CD14-positive monocyte (primary cell): ENCODE results near the gene MAPRE3. TPM values are rescaled to one million over a fixed set of nuclear protein-coding genes. Genes with fewer than 3 reads are reported as not detected.

Experiments
- DNase-seq, 3 donors: peaks; one replicate each; pipeline ENCODE4 v3.0.0-alpha.2; 2011 to 2022
- H2AFZ ChIP-seq: 2 replicates; pipeline ENCODE4 v1.6.0; 2012; ENCODE audit warnings: mild to moderate bottlenecking, low read depth, low read length, inconsistent platforms; ENCODE audit not compliant: insufficient read depth, poor library complexity, severe bottlenecking
- H3K27ac ChIP-seq, 2 donors: 1 replicate in 1 of 2; 2 replicates in 1 of 2; pipeline ENCODE4 v1.5.1; 2012 to 2013; ENCODE audit warnings: low read length in 2 of 2, control low read depth in 1 of 2, inconsistent platforms in 1 of 2, low read depth in 1 of 2, mild to moderate bottlenecking in 1 of 2
- H3K27me3 ChIP-seq, 2 donors: one replicate each; pipeline versions ENCODE4 v1.6.0 to v1.6.1; 2011 to 2013; ENCODE audit warnings: low read length in 2 of 2; ENCODE audit not compliant: control insufficient read depth in 2 of 2, insufficient read depth in 2 of 2
- H3K36me3 ChIP-seq, 2 donors: replicated peaks in 1 of 2; 1 replicate in 1 of 2; 2 replicates in 1 of 2; pipeline versions ENCODE4 v1.5.1 to v1.6.1; 2012 to 2013; ENCODE audit warnings: low read length in 2 of 2, control low read depth in 1 of 2, inconsistent platforms in 1 of 2, mild to moderate bottlenecking in 1 of 2; ENCODE audit not compliant: insufficient read depth in 2 of 2, control insufficient read depth in 1 of 2
- H3K4me1 ChIP-seq, 2 donors: 1 replicate in 1 of 2; 2 replicates in 1 of 2; pipeline versions ENCODE4 v1.5.1 to v1.6.1; 2012 to 2013; ENCODE audit warnings: low read length in 2 of 2, control low read depth in 1 of 2, inconsistent platforms in 1 of 2, mild to moderate bottlenecking in 1 of 2, moderate library complexity in 1 of 2; ENCODE audit not compliant: insufficient read depth in 2 of 2, control insufficient read depth in 1 of 2
- H3K4me2 ChIP-seq: replicated peaks from 2 replicates; pipeline ENCODE3; 2012; ENCODE audit warnings: low read length, moderate library complexity, mild to moderate bottlenecking; ENCODE audit not compliant: poor library complexity, severe bottlenecking; ENCODE audit errors: extremely low read depth
- H3K4me3 ChIP-seq, 3 experiments: fragments of 200-600 bp in 1 of 3; sonication (generic) in 1 of 3; replicated peaks in 1 of 3; 1 replicate in 2 of 3; 2 replicates in 1 of 3; pipeline ENCODE4 v1.5.1; 2011 to 2013; ENCODE audit warnings: low read length in 3 of 3, mild to moderate bottlenecking in 3 of 3, control low read depth in 2 of 3, low read depth in 2 of 3, inconsistent platforms in 1 of 3, moderate library complexity in 1 of 3
- H3K79me2 ChIP-seq: 2 replicates; pipeline ENCODE4 v1.6.0; 2012; ENCODE audit warnings: mild to moderate bottlenecking, control low read depth, inconsistent platforms, low read length, moderate library complexity; ENCODE audit not compliant: insufficient read depth
- H3K9ac ChIP-seq: 2 replicates; pipeline ENCODE4 v1.6.0; 2017; ENCODE audit warnings: low read length, mild to moderate bottlenecking; ENCODE audit not compliant: insufficient read depth, poor library complexity, severe bottlenecking
- H3K9me3 ChIP-seq, 2 donors: replicated peaks in 1 of 2; 1 replicate in 1 of 2; 2 replicates in 1 of 2; pipeline versions ENCODE4 v1.5.1 to v1.6.1; 2012 to 2013; ENCODE audit warnings: low read length in 2 of 2, control low read depth in 1 of 2; ENCODE audit not compliant: control insufficient read depth in 1 of 2, insufficient read depth in 1 of 2
- H4K20me1 ChIP-seq: 2 replicates; pipeline ENCODE4 v1.6.0; 2012; ENCODE audit warnings: mild to moderate bottlenecking, low read length, control low read depth, moderate library complexity; ENCODE audit not compliant: insufficient read depth
- H3K27ac Mint-ChIP-seq, 7 donors: one replicate each; pipeline ENCODE4 v1.8.0; 2020; ENCODE audit warnings: mild to moderate bottlenecking in 7 of 7, mixed read lengths in 7 of 7, moderate library complexity in 6 of 7, inconsistent platforms in 2 of 7
- H3K27me3 Mint-ChIP-seq, 3 donors: one replicate each; pipeline ENCODE4 v1.8.0; 2021 to 2022; ENCODE audit warnings: low read depth in 3 of 3, mild to moderate bottlenecking in 3 of 3, mixed read lengths in 3 of 3, moderate library complexity in 3 of 3, inconsistent platforms in 1 of 3
- H3K36me3 Mint-ChIP-seq, 2 donors: one replicate each; pipeline ENCODE4 v1.8.0; 2020; ENCODE audit warnings: mixed read lengths in 2 of 2, inconsistent platforms in 1 of 2, mild to moderate bottlenecking in 1 of 2
- H3K4me1 Mint-ChIP-seq: one replicate; pipeline ENCODE4 v1.8.0; 2020; ENCODE audit warnings: mild to moderate bottlenecking, mixed read lengths
- H3K4me3 Mint-ChIP-seq, 2 donors: one replicate each; pipeline ENCODE4 v1.8.0; 2020; ENCODE audit warnings: mild to moderate bottlenecking in 2 of 2, mixed read lengths in 2 of 2, moderate library complexity in 1 of 2
- H3K9me3 Mint-ChIP-seq, 7 donors: one replicate each; pipeline ENCODE4 v1.8.0; 2020 to 2022; ENCODE audit warnings: mixed read lengths in 7 of 7, mild to moderate bottlenecking in 6 of 7, moderate library complexity in 6 of 7, inconsistent platforms in 2 of 7
- CTCF ChIP-seq: fragments of 200-600 bp; IDR thresholded peaks from one replicate; pipeline ENCODE4 v1.8.0; 2022; ENCODE audit warnings: antibody characterized with exemption, mild to moderate bottlenecking
- WGBS: methylation state at CpG from one replicate; pipeline ENCODE4 v1.1.5; 2013; ENCODE audit warnings: missing lambda C conversion rate; ENCODE audit not compliant: insufficient coverage; 5-methylcytosine and 5-hydroxymethylcytosine counted together
- intact Hi-C, 2 donors: fragments of 100-400 bp; cut with micrococcal nuclease; formaldehyde crosslinking; loops; one replicate each; pipeline versions ENCODE4 v1.15.0 to v1.15.1; 2023
- polyA plus RNA-seq, 3 donors: library from polyadenylated mRNA; depleted of rRNA in 1 of 3; unstranded in 2 of 3; stranded (reverse) in 1 of 3; fragments of 300-500 nt in 2 of 3; fragments of >200 nt in 1 of 3; fragmentation: Illumina TruSeq in 2 of 3; gene quantifications; 1 replicate in 2 of 3; 2 replicates in 1 of 3; pipeline ENCODE4 v1.2.3, GENCODE V29; 2012 to 2021

The MAPRE3 gene
- polyA plus RNA-seq, 3 donors: 2.4 to 14.4 (median 3.5) TPM

- no peak for TF ChIP-seq CTCF
- H3K4me2 ChIP-seq: peak overlapping the region; percentile 90
- H3K79me2 ChIP-seq: no peaks in the 10 kb centered on the region
- H3K36me3 ChIP-seq: peaks cover 8 to 25% of the 10 kb centered on the region in 2 donors
- H3K36me3 Mint-ChIP-seq: peaks cover 15 to 28% of the 10 kb centered on the region in 2 donors
- H3K4me1 Mint-ChIP-seq: peaks cover 19% of the 10 kb centered on the region
- H3K9ac ChIP-seq: peak overlapping the region; percentile 67
- H3K4me3 Mint-ChIP-seq: peak overlapping the region; percentile 91 to 97
- peaks cover 5 to 15% (median 12%) of the 10 kb centered on the region in 3 donors for H3K27me3 Mint-ChIP-seq
- H3K4me1 ChIP-seq: peaks cover 19 to 30% of the 10 kb centered on the region in 2 donors
- DNase-seq: peak in 1 of 3 donors; percentile 16
- 0% methylated on average over 8 of the region's 24 CpGs for WGBS
- H3K4me3 ChIP-seq: peak overlapping the region; percentile 59 to 85 (median 64)
- H2AFZ ChIP-seq: peak overlapping the region; percentile 97
- H3K27me3 ChIP-seq: peaks cover 0 to 6% of the 10 kb centered on the region in 2 donors
- H4K20me1 ChIP-seq: no peaks in the 10 kb centered on the region
- H3K27ac Mint-ChIP-seq: peak overlapping the region; percentile 28 to 74 (median 50)
- H3K27ac ChIP-seq: peak overlapping the region in 1 of 2 donors; percentile 75
- intact Hi-C loops: loop anchor here (5.0 kb wide), 1 partner anchor 35 kb away; the partner anchor contains the start of gene KHK (in 2 of the 2)
- no peaks in the 10 kb centered on the region for H3K9me3 Mint-ChIP-seq
- no peaks in the 10 kb centered on the region for H3K9me3 ChIP-seq
These were observed 81.6 kb downstream of the MAPRE3 start for GRCh38 chr2:27051902-27052645.

- Mint-ChIP-seq H3K9me3 (no peaks in the 10 kb centered on the region), H3K36me3 (peaks cover 15 to 28% of the 10 kb centered on the region in 2 donors), H3K27me3 (peaks cover 5 to 15% (median 12%) of the 10 kb centered on the region in 3 donors), H3K4me1 (peaks cover 19% of the 10 kb centered on the region), H3K27ac (no peak overlapping the region), H3K4me3 (no peak overlapping the region)
- peaks cover 10 to 38% of the 10 kb centered on the region in 2 donors for H3K36me3 ChIP-seq
- H3K9ac ChIP-seq: no peak overlapping the region
- H3K27me3 ChIP-seq: peaks cover 0 to 6% of the 10 kb centered on the region in 2 donors
- no peaks in the 10 kb centered on the region for H4K20me1 ChIP-seq
- TF ChIP-seq CTCF: no peak
- no peak overlapping the region for H2AFZ ChIP-seq
- DNase-seq: no peak
- H3K4me2 ChIP-seq: no peak overlapping the region
- 99% methylated on average over 11 of the region's 11 CpGs for WGBS
- no peaks in the 10 kb centered on the region for H3K9me3 ChIP-seq
- no peak overlapping the region for H3K4me3 ChIP-seq
- H3K79me2 ChIP-seq: no peaks in the 10 kb centered on the region
- intact Hi-C loops: loop anchor here (5.0 kb wide), 1 partner anchor 34 kb away; the partner anchor contains the start of gene KHK (in 2 of the 2)
- peaks cover 19 to 30% of the 10 kb centered on the region in 2 donors for H3K4me1 ChIP-seq
- H3K27ac ChIP-seq: no peak overlapping the region
These were observed 82.9 kb downstream of the MAPRE3 start for GRCh38 chr2:27053321-27053720.
